Thoracic aorta (tissue), 2 donors: ENCODE results near the gene ST13. TPM values are rescaled to one million over a fixed set of nuclear protein-coding genes. Genes with fewer than 3 reads are reported as not detected.
"Not testable (repeated sequence)": the region's sequence is repeated elsewhere in the genome, so short reads cannot be mapped to it uniquely, and the experiment has no call there.

Source experiments
- ATAC-seq: fragments of 150-250 bp; one replicate; pipeline ENCODE4 v1.8.0; 2017; ENCODE audit warnings: low read depth; ENCODE audit not compliant: insufficient number of reproducible peaks, low FRiP score
- DNase-seq: peaks from one replicate; pipeline ENCODE4 v3.0.0-alpha.2; 2020; ENCODE audit warnings: low spot score
- H3K27ac ChIP-seq, 2 donors: fragments of 200-600 bp; sonication (generic); 1 replicate in 1 of 2; 2 replicates in 1 of 2; pipeline ENCODE4 v1.5.1; 2016; ENCODE audit warnings: mild to moderate bottlenecking in 2 of 2, moderate library complexity in 2 of 2
- H3K27me3 ChIP-seq: fragments of 200-600 bp; sonication (generic); replicated peaks from 2 replicates; pipeline ENCODE4 v1.6.0; 2016; ENCODE audit warnings: mild to moderate bottlenecking; ENCODE audit not compliant: insufficient read depth
- H3K36me3 ChIP-seq: fragments of 200-600 bp; sonication (generic); one replicate; pipeline ENCODE4 v1.5.1; 2016
- H3K4me1 ChIP-seq, 2 donors: fragments of 200-600 bp; sonication (generic); 1 replicate in 1 of 2; 2 replicates in 1 of 2; pipeline versions ENCODE4 v1.5.1 to v1.6.0; 2016; ENCODE audit warnings: low read depth in 2 of 2, mild to moderate bottlenecking in 1 of 2; ENCODE audit not compliant: control insufficient read depth in 1 of 2
- H3K4me3 ChIP-seq: fragments of 200-600 bp; sonication (generic); 2 replicates; pipeline ENCODE4 v1.5.1; 2016; ENCODE audit warnings: mild to moderate bottlenecking
- H3K9me3 ChIP-seq: fragments of 200-600 bp; sonication (generic); 2 replicates; pipeline ENCODE4 v1.5.1; 2016
- CTCF ChIP-seq: fragments of 200-600 bp; sonication (generic); IDR thresholded peaks from one replicate; pipeline ENCODE4 v1.5.1; 2019; ENCODE audit warnings: antibody characterized with exemption
- total RNA-seq, 2 donors: library from RNA; depleted of rRNA; stranded (reverse); fragments of >200 nt; gene quantifications; one replicate each; pipeline versions ENCODE4 v1.1.0 to v1.2.3, GENCODE V29; 2016

The ST13 gene
- total RNA-seq, 2 donors from 2014 or later, result 105 to 107 TPM

DNA sequence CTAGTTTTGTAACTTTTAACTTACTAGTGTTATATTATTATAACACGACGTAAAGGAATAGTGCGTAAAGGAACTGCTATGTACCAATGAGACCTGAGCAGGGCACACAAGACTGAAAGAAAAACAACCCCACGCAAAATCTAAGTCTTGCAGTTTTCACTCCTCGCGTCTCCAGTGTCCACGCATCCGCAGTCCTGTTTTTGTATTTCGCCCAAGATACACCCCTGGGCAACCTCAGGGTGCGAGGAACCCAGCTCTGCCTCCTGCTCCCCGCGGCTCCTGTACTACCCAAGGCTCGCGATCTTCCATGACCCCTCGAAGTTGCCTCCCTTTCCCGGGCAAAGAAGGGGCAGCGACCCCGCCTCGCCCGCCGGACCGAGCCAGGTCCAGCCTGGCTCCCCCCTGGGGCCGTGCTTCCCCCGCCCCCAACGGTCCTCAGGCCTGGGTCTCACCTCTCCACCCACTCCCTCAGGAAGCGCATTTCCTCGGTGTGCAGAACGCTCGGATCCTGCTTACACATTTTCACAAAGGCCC is 393 bp downstream of the ST13 start:
- Histone ChIP-seq H3K9me3 (no peaks in the 10 kb centered on the region), H3K27me3 (no peaks in the 10 kb centered on the region), H3K27ac (peak overlapping the region; percentile 98 to 99), H3K4me1 (peaks cover 31 to 61% of the 10 kb centered on the region in 2 donors), H3K4me3 (peak overlapping the region; percentile 89), H3K36me3 (no peaks in the 10 kb centered on the region)
- no peak for DNase-seq
- TF ChIP-seq CTCF, result no peak
- ATAC-seq, result peak; percentile 12

DNA sequence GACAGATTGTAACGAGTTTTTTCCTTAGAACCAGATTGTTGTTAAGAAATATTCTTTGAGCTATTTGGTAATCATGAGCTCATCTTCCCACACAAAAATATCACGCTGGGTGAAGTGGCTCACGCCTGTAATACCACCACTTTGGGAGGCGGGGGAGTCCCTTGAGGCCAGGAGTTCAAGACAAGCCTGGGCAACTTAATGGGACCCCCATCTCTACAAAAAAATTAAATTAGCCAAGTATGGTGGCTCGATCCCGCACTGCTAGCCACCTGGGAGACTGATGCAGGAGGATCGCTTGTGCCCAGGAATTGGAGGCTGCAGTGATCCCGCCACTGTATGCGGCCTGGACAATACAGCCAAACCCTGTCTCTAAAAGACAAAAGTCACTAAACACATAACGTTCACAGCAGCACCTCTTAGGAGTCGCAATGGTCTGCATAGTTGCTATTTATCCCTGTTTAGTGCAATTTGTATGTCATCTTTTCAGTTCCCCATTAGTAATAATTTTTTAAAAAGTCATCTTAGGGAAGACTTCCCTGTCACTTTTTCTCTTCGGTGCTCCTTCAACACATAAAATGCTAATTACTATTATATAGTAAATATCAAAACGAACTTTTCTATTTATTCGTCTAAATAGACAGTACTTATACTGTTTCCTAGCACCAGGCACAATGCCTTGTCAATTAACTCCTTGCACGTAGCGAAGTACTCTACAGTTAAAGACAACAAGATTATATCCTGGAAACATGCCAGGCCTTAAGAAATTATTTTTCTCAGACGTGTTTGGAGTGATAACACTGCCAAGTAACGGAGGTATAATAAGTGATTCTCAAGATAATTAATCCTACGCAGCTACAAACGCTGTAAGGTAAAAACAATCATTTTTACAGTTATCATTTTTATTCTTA is 1.1 kb downstream of the ST13 start:
- H3K36me3 ChIP-seq, result no peaks in the 10 kb centered on the region
- H3K4me3 ChIP-seq, result peak overlapping the region; percentile 89
- H3K4me1 ChIP-seq, result peaks cover 31 to 64% of the 10 kb centered on the region in 2 donors
- ATAC-seq, result no peak
- H3K9me3 ChIP-seq, result no peaks in the 10 kb centered on the region
- DNase-seq, result no peak
- no peak for TF ChIP-seq CTCF
- peak overlapping the region; percentile 98 to 99 for H3K27ac ChIP-seq
- H3K27me3 ChIP-seq, result no peaks in the 10 kb centered on the region

DNA sequence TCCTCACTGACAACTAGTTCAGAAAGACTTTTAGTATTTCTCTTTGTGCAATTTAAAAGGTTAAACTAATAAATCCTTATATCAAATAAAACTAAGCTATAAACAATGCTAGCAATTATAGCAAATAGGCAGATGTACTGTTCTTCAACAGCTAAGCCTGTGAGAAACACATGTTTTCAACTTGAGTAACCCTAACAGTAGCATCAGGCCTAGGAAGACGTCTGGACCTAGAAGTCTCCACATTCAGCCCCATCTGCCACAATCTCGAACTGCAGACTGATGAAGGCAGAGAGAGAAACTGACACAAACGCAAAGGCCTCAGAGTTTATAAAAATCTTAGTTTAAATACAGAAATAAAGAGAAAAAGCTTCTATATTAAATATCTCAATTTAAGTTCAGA is 2.5 kb downstream of the ST13 start:
- Histone ChIP-seq H3K27ac (no peak overlapping the region), H3K27me3 (no peaks in the 10 kb centered on the region), H3K4me1 (peaks cover 31 to 61% of the 10 kb centered on the region in 2 donors), H3K9me3 (no peaks in the 10 kb centered on the region), H3K4me3 (peak overlapping the region; percentile 89), H3K36me3 (no peaks in the 10 kb centered on the region)
- DNase-seq (no peak), ATAC-seq (no peak)
- TF ChIP-seq CTCF, result no peak

DNA sequence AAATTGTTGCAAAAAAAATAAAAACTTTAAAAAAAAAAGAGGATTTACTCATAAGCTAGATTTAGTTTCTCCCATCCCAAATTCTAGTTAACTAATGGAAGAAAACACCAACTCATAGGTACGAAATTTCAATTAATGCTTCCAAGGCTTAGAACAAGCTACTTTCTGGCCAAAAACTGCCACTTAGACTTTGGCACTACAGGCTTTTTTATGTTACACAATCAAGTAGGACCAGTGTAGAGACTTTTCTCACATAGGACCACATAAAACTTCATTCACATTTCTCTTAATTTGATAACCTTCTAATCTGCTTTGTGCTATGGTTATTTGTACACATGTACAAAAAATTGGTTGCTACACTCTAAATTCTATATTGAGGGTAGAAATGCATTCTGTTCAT is 3.1 kb downstream of the ST13 start:
- no peak for TF ChIP-seq CTCF
- no peak for ATAC-seq
- no peaks in the 10 kb centered on the region for H3K27me3 ChIP-seq
- H3K27ac ChIP-seq, result no peak overlapping the region
- H3K36me3 ChIP-seq, result peaks cover 1% of the 10 kb centered on the region
- no peak overlapping the region for H3K4me3 ChIP-seq
- H3K4me1 ChIP-seq, result peaks cover 31 to 58% of the 10 kb centered on the region in 2 donors
- DNase-seq, result no peak
- H3K9me3 ChIP-seq, result no peaks in the 10 kb centered on the region

GRCh38 chr22:40845816-40846215 is 10.6 kb downstream of the ST13 start:
- ATAC-seq, H3K4me1 ChIP-seq, H3K9me3 ChIP-seq, H3K27me3 ChIP-seq, H3K27ac ChIP-seq, DNase-seq, H3K4me3 ChIP-seq: not testable (repeated sequence)
- H3K36me3 ChIP-seq, result peaks cover 29% of the 10 kb centered on the region
